Renal pelvis (tissue), 4 donors: ENCODE data around the gene FIG4. TPM values are rescaled to one million over a fixed set of nuclear protein-coding genes. Genes with fewer than 3 reads are reported as not detected.
"Not testable (repeated sequence)": the region's sequence is repeated elsewhere in the genome, so short reads cannot be mapped to it uniquely, and the experiment has no call there.

ENCODE experiments used
- DNase-seq: peaks from one replicate; pipeline ENCODE4 v3.0.0-alpha.2; 2013
- polyA plus RNA-seq, 3 donors: library from polyadenylated mRNA; unstranded; fragments of 120-200 nt; gene quantifications; one replicate each; pipeline ENCODE4 v1.2.1, GENCODE V29; 2013; ENCODE audit not compliant: insufficient read length in 3 of 3

FIG4 gene
- polyA plus RNA-seq, 3 donors: 22.8 to 27.0 (median 24.0) TPM

DNA sequence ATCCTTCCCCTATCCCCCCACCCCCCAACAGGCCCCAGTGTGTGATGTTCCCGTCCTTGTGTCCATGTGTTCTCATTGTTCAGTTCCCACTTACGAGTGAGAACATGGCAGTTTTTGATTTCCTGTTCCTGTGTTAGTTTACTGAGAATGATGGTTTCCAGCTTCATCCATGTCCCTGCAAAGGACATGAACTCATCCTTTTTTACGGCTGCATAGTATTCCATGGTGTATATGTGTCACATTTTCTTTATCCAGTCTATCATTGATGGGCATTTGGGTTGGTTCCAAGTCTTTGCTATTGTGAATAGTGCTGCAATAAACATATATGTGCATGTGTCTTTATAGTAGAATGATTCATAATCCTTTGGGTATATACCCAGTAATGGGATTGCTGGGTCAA is 53.7 kb downstream of the FIG4 start:
- not testable (repeated sequence) for DNase-seq

DNA sequence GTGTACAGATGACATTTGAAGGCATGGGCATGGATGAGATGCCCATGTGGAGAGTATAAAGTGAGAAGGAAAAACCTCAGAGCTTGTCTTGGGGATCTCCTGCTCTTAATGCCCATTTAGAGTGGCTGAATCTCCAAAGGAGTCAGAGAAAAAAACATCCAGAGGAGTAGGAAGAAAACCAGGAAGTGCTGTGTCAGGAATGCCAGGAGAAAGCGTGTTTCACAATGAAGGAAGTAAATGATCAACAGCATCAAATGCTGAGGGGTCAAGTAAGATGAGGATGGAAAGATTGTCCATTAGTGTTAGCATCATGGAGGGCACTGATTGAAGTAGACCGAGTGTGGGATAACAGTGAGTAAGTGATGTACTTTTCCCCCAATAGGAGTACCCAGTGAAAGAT is 56.1 kb downstream of the FIG4 start:
- no peak for DNase-seq

DNA sequence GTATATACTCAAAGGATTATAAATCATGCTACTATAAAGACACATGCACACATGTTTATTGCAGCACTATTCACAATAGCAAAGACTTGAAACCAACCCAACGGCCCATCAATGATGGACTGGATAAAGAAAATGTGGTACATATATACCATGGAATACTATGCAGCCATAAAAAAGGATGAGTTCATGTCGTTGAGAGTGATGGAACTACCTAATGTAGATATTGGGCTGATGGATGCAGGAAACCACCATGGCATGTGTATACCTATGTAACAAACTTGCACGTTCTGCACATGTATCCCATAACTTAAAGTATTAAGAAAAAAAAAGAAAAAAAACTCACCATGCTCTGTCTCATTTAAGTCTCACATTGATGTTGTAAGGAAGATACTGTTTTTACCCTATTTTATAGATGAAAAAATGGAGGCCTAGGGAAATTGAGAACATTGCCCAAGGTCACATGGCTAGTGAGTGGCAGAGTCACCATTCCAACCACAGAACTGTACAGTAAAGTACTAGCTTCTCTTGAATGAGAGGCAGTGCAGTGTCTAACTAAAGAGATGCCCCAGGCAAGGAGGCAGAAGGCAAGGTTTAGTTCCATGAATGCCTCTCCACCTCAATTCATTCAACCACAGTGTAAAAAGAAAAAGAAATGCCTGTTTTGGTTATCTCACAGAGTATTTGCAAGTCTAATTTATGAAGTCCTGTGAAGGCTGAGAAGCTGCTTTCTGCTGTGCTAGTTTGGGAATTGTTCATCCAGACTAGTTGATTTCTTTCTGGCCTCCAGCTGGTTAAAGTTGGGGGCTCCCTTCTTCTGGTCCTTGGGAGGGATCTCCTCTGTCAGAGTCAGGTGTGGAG is 68.2 kb downstream of the FIG4 start:
- DNase-seq: no peak

DNA sequence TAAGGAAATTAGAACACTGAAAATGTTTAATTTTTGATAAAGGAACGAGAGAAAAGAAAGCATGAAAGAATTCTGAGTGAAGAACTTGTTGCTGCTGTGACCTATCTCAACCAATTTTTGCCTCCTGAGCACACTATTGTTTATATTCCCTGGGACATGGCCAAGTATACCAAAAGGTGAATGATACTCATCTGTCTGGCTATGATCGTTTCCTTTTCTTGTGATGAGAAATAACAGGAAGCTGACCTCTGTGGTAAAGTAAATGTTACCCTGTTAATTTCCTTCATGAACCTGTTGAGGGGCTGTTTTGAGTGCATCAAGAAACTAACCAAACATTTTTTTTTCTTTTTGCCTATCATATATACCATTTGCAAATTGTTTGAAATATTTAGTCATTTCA is 69.1 kb downstream of the FIG4 start:
- no peak for DNase-seq

DNA sequence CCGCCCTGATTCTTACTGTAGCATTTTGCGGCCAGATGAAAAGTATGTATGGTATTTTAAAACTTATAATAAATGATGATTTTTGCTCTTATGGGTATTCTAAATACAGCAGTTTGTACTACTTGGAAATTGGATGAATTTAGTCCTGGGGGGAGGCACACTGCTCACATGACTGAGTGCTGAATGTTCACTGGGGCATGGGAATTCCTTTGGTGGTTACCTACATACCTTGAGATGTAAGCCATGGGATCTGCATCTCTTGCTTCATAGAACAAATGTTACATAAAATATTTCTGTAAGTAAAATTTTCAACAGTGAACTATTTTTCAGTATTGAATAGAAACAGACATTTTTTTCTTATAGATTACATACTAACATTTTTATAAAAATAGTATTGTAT is 71.1 kb downstream of the FIG4 start:
- no peak for DNase-seq

DNA sequence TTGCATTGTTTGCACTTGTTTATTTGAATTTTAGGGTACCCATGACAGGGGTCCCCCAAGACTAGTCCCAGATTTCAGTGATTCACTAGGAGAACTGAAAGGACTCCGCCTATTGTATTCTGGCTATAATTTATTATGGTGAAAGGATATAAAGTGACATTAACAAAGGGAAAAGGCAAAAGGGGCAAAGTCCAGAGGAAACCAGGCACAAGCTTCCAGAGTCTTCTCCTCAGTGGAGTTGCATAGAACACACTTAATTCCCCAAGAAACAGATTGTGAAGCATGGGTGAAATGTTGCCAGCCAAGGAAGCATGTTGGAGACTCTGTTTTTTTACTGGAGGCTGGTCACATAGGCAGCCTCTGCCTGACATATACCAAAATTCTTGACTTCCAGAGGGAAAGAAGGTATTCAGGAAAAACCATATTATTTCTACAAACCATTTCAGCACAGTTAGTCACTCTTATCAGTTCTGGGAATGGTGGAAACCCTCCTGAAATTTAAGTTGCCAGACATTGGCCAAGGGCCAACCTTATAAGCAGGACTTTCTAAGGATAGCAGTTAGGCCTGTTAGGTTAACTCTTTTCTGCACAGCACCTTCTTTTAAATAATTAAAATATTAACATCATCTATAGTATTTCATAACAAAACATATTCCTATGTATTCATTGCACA is 71.8 kb downstream of the FIG4 start:
- DNase-seq: no peak

DNA sequence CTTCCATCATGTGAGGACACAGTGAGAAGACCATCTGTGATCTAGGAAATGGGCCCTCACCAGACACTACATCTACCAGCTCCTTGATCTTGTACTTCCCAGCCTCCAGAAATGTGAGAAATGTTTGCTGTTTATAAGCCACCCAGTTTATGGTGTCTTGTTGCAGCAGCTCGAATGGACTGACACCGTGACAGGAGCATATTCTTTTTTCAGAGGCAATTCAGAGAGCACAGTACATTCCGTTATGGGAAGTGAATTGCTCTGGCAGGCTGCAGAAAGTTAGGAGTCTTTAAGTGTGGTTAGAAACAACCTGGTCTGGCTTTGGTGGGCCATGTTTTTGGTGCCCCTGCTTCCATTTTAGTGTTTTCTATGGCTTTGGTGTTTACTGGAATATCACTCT is 75.1 kb downstream of the FIG4 start:
- DNase-seq: no peak

DNA sequence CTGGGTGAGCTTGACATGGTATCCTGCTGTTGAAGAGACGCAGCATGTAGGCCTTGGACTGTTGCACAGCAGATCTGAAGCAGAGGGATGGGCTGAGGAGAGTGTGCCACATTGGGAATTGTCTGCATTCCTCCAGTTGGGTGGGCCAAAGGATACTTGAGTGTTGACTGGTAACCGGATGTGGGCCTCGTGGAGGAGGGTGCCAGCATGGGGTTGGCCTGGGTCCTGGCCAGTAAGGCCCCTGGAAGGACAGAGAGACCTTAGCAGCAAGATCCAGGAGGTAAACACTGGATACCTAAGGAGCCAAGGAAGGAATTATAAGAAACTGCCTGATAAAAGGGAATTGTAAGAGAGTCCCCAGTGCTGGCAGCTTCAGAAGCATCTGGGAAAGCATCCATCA is 76.9 kb downstream of the FIG4 start:
- no peak for DNase-seq

DNA sequence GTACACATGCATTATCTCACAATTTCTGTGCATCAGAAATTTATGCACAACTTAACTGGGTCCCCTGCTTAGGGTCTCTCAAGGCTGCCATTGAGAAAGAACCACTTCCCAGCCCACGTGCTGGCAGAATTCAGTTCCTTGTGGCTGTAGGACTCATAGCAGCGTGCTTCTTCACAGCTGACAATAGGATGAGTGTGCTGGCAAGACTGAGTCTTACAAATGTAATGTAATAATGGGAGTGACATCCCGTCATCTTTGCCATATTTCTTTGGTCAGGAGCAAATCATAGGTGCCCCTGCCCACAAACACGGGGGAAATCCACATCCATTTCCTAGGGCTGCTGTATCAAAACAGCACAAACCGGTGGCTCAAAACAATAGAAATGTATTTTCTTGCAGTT is 77.4 kb downstream of the FIG4 start:
- DNase-seq: no peak

DNA sequence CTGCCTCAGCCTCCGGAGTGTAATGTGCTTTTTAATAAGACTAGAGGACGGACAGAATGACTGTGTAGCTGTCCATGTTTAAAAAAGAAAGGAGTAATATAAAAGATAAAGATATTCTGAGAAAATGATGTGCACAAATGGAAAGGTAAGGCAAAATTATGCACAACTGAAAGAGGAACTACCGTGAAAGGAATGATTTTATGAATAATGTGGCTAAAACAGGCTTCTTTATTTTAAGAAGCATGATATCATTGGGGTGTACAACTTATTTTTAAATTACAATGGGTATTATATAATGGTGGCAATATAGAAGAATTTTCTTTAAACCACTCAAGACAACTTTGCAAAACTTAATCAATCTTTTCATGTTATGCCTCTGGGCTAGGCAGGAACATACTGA is 78.1 kb downstream of the FIG4 start:
- DNase-seq: no peak

DNA sequence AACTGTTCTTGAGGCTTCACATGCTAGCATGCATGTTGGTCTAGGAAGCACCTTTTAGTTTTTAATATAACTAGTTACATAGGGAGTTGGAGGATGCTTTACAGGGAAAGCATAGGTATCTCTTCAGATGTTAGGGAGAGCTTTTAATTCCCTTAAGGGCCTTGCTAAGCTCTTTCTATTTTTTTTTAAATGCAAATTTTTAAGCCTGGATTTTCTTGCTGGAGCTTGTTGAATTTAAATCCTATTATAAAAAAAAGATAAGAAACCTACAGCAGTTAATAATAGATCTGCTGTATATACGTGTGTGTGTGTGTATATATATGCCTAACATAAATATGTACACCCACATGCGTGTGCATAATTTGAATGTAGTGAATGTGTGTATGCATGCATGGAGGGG is 79.0 kb downstream of the FIG4 start:
- no peak for DNase-seq

DNA sequence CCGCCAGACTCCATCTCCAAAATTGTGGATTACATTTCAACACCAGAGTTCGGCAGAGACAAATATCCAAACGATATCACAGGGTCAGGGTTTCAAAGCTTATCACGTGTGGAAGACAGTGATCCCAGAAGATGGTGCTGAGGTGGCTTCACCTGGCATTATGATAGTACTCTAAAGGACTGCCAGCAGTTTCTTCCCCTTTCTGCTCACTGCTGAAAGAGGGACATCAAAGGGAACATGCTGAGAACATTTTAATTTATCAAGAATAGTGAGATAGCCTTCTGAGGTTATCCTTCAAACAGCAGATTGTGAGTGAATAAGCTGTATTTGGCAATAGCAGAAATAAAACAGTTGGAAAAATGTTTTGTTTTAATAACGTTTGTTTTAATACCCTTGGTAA is 79.7 kb downstream of the FIG4 start:
- no peak for DNase-seq

DNA sequence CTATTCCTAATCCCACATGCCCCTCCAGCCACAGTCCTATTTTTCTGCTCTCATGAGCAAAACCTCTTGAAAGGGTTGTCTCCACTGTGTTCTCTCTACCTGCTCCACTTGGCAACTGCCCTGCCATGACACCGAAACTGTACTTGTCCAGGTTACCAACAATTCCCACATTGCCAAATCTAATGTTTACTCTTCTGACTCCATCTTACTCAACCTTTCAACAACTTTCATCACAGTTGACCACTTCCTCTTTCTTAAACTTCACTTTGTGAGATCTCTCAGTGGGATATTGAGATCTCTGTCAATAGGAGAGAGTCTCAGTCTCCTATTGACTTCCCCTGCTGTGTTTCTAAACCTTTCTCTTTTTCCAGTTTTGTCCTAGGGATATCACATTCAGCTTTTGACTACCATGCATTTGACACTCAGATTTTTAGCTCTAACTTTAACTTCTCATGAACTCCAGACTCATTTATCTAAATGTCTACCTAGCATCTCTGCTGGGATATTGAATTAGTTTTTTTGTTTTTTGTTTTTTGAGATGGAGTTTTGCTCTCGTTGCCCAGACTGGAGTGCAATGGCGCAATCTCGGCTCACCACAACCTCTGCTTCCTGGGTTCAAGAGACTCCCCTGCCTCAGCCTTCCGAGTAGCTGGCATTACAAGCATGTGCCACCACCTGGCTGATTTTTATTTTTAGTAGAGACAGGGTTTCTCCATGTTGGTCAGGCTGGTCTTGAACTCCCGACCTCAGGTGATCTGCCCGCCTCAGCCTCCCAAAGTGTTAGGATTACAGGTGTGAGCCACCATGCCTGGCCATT is 81.1 kb downstream of the FIG4 start:
- not testable (repeated sequence) for DNase-seq

DNA sequence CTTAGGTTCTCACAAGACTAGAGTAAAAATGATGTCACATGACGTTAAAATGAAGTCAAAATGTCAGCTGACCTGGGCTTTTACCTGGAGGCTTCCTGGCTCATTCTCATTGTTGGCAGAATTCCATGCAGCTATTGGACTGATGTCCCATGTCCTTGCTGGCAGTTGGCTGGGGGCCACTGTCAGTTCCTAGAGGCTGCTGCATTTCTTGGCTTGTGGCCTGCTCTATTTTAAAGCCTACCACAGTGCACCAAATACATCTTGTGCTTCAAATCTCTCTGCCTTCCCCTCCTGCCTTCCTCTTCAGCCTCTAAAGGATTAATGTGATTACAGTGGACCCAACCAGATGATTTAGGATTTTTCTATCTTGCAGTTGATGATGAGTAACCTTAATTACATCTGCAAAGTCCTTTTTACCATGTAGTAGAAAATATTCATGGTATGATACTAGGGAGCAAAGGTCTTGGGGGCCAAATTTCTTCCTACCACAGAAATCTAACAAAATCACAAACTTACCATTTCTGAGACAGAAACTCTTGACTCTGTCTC is 81.9 kb downstream of the FIG4 start:
- DNase-seq: no peak

DNA sequence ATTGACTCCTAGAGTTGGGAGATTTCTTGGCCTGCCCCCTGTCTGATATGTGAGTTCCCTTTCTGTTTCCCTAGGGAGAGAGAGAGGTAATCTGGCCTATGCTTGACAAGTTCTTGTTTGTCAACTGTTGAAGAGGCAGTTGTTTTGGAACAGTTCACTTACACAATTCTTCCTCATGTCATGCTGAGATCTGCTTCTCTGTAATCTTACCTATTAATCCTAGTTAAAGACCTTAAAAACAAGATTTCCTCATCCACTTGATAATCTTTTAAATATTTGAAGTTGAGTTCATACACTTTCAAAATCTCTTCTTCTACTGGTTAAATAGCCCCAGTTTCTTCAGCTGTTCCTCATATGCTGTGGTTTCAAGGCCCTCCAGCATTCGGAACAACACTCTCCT is 89.9 kb downstream of the FIG4 start:
- DNase-seq: no peak

DNA sequence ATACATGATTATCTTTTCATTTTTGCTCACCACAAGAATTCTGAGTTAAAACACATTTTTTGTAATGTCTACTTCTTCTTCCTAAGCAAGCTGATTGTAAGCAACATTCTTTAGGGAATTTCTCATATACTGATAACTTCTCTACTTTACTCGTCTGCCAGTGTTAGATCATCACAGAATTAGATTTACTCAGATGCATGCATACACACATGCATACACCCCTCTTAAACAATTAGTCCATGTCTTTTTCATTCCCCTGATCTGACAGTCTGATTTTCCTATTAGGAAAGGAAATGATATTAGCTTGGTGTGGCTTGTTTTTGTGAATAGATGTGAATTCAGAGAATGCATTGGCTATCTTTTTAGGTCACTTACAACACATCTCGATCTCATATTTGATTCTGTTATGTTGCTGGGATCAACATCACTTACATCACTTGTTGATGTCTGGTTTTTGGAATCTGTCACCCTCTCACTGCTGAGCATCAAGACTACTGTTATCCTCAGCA is 91.4 kb downstream of the FIG4 start:
- no peak for DNase-seq

DNA sequence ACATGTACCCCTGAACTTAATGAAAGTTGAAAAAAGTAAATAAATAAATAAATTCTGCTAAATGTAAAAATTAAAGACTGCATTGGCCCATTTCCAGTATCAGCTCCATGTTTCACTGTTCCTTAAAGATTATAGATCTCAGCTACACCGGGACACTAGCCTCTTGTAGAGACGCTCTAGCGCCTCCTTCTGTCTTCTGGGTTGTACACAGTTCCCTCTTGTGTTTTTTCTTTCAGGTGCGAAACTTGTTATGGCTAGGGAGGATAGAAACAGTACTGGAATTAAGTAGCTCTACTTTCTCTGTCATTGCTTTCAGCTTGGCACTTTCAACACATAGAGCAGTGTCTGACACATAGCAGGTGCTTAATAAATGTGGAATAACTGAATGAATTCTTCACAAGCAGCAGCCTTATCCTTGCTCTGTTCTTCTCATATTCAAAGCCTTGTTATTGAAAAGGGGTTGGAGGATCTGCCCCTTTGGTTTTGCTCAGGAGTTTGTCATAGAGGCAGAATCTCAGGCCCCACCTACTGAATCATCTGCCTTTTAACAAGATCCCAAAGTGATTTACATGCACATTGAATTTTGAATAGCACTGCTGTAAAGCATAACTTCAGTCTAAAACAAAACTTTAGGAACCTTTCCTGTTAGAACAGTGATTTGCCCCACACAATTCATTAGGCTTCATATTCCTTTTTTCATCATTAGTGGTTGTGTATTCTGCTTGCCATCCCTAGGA is 92.3 kb downstream of the FIG4 start:
- no peak for DNase-seq

DNA sequence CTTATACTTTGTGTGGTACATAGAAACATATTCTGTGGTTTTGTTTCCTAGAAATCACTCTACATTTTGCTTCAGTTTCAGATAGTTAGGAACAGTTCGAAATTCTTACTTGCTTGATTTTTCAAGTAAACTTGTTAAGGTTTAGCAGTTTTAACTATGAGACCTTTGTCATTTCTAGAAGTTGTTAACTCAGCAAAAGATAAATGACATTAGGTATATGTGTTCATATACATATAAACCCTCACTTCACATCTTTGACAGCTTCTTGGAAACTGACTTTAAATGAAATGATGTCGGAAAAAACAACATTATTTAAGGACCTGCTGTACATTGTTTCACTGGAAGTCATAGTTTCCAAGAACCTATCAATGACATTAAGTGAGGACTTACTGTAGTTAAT is 96.2 kb downstream of the FIG4 start:
- no peak for DNase-seq

DNA sequence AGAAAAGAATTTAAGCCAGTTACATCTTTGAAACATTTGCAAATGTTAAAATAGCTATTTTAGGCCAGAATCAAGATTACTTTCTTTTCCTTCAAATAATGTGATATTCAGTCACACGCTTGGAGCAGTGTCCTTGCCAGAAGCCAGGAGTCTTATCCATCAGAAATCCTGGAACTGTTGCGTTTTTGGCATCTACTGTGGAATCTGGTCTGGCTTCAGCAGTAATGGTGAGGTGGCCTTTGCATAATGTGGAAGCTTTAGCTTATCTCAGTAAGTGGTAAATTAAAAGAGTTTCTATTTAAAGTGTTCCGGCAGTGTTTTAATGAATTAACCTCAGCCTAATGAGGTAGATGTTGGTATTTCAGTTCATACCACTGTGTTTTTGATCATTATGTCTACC is 97.6 kb downstream of the FIG4 start:
- DNase-seq: no peak

DNA sequence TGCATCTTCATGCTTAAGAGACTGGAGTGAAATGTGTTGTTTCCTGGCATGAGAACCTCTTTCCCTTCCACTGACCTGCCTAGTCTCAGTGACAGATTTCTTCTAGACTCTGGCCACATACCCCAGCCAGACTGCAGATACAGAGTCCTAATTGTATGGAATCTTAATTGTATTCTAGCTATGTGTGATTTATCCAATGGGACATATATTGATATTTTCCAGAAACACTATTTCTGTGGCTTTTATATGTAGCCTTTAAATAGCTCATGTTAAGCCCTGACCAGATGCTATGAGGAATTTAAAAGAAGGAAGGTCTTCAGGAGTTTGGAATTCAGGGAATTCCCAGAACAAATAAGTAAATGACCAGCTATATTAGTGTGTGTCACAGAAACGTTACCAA is 99.0 kb downstream of the FIG4 start:
- DNase-seq: no peak

DNA sequence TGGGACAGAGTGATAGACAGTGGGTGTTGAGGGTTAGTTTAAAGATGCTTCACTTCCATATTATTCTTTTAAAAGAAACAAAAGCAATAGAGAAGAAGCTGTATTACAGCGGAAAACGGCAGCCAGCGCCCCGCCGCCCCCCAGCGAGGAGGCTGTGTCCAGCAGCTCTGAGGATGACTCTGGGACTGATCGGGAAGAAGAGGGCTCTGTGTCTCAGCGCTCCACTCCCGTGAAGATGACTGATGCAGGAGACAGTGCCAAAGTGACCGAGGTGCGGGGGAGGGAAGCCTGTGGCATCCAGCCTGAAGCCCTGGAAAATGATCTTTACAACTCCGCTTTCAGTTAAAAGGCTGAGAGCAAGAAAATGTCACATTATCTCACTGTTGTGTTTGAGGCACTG is 100.2 kb downstream of the FIG4 start:
- peak; percentile 55 for DNase-seq

DNA sequence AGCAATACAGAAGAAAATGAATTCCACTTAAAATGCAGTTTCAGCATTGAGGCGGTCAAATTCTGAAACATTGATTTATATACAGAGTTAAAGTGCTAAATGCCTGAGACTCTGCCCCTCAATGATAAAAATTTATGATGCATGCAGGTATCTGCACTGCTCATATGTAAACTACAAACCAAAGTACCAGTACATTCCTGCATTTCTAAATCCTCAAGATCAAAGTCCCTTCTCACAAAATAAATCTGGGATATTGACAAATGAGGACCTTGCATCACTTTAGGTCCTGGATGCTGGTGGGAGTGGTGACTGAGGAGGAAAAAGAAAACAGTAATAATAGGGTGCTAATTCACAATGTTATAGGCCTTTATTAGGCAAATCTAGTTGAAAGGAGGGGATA is 101.9 kb downstream of the FIG4 start:
- peak; percentile 42 for DNase-seq
